ENCODE measurements around the gene ERC1.

The ERC1 gene

DNA sequence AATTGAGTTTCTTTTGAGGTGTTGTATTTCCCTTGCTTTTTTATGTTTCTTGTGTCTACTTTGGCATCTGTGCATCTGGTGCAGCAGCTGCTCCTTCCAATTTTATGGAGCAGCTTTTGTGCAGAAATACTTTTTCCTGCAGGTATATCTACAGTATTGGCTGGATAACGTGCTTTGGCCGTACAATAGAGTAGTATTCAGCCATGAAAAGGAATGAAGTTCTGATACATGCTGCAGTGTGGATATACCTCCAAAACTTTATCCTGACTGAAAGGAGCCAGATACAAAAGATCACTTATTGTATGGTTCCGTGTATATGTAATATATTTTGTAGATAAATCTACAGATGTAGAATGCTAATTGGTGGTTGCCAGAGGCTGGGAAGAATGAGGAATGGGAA is 74.6 kb downstream of the ERC1 start:
- Histone ChIP-seq H4K8ac (ENCODE audit: low read length) (no peak overlapping the region), H3K18ac (ENCODE audit: low read depth in 1 of 2, low read length in 2 of 2) (no peak overlapping the region), H2AK5ac (ENCODE audit: low read length, severe bottlenecking) (no peak overlapping the region), H3K9me3 (ENCODE audit: control insufficient read depth, low read length) (peaks cover 27% of the 10 kb centered on the region), H2BK12ac (ENCODE audit: low read length in 2 of 2) (no peak overlapping the region), H3K4me3 (ENCODE audit: insufficient read depth in 1 of 2, low read depth in 1 of 2, low read length in 2 of 2) (no peak overlapping the region), H3K4me2 (ENCODE audit: low read length, poor library complexity, severe bottlenecking) (no peak overlapping the region), H3K36me3 (ENCODE audit: control insufficient read depth in 1 of 2, insufficient read depth in 2 of 2, low read depth in 1 of 2, low read length in 2 of 2) (peaks cover 0 to 10% of the 10 kb centered on the region in 2 experiments), H4K91ac (ENCODE audit: low read length) (no peak overlapping the region), H2BK120ac (ENCODE audit: low read depth, low read length) (no peak overlapping the region), H3K9ac (ENCODE audit: low read length) (no peak overlapping the region), H3K27me3 (ENCODE audit: control insufficient read depth in 1 of 2, insufficient read depth in 1 of 2, low read length in 2 of 2) (no peaks in the 10 kb centered on the region), H2BK15ac (ENCODE audit: low read depth, poor library complexity, severe bottlenecking) (no peak overlapping the region), H3K4me1 (ENCODE audit: control insufficient read depth, insufficient read depth, low read depth, low read length) (no peaks in the 10 kb centered on the region), H3K23ac (ENCODE audit: low read length in 2 of 2) (no peak overlapping the region), H2BK5ac (ENCODE audit: low read depth, low read length, poor library complexity, severe bottlenecking) (no peak overlapping the region), H3K79me1 (replicated peaks; ENCODE audit: low read length, poor library complexity, severe bottlenecking) (peaks cover 26% of the 10 kb centered on the region), H3K27ac (ENCODE audit: low read length, poor library complexity, severe bottlenecking) (no peak overlapping the region), H2AFZ (ENCODE audit: low read depth, low read length) (no peak overlapping the region), H3K14ac (ENCODE audit: low read length in 2 of 2) (no peak overlapping the region), H3K4ac (ENCODE audit: low read depth in 1 of 2, low read length in 2 of 2) (no peak overlapping the region)
- DNase-seq = no peak
- 96% methylated on average over 3 of the region's 3 CpGs for WGBS

DNA sequence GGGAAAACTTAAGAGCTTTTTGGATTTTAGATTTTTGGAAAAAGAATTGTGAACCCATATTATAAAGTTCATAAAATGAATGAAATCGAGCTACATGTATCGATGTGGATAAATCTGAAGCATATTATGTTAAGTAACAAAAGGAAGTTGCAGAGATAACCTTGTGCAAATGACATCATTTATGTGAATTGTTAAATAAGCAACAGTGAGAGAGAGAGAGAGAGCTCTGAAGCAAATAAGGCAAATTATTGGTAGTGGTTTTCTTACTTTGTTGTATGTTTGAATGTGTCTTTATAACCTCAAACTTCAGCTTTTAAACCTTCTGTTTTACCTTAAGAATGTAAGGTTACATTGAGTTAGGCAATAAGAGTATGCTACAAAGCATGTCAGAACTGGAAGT is 78.8 kb downstream of the ERC1 start:
- DNase-seq = no peak
- peaks cover 16% of the 10 kb centered on the region for H3K79me1 ChIP-seq (replicated peaks; ENCODE audit: low read length, poor library complexity, severe bottlenecking)
- no peaks in the 10 kb centered on the region for H3K9me3 ChIP-seq (ENCODE audit: control insufficient read depth, low read length)
- peaks cover 0 to 4% of the 10 kb centered on the region in 2 experiments for H3K36me3 ChIP-seq (ENCODE audit: control insufficient read depth in 1 of 2, insufficient read depth in 2 of 2, low read depth in 1 of 2, low read length in 2 of 2)
- H2BK12ac ChIP-seq (ENCODE audit: low read length in 2 of 2) = no peak overlapping the region
- H3K4me1 ChIP-seq (ENCODE audit: control insufficient read depth, insufficient read depth, low read depth, low read length) = no peaks in the 10 kb centered on the region
- H2BK15ac ChIP-seq (ENCODE audit: low read depth, poor library complexity, severe bottlenecking) = no peak overlapping the region
- H4K8ac ChIP-seq (ENCODE audit: low read length) = no peak overlapping the region
- no peak overlapping the region for H2AK5ac ChIP-seq (ENCODE audit: low read length, severe bottlenecking)
- H3K27ac ChIP-seq (ENCODE audit: low read length, poor library complexity, severe bottlenecking) = no peak overlapping the region
- H2BK120ac ChIP-seq (ENCODE audit: low read depth, low read length) = no peak overlapping the region
- H3K27me3 ChIP-seq (ENCODE audit: control insufficient read depth in 1 of 2, insufficient read depth in 1 of 2, low read length in 2 of 2) = no peaks in the 10 kb centered on the region
- H3K23ac ChIP-seq (ENCODE audit: low read length in 2 of 2) = no peak overlapping the region
- no peak overlapping the region for H2AFZ ChIP-seq (ENCODE audit: low read depth, low read length)
- H3K4me3 ChIP-seq (ENCODE audit: insufficient read depth in 1 of 2, low read depth in 1 of 2, low read length in 2 of 2) = no peak overlapping the region
- H3K4ac ChIP-seq (ENCODE audit: low read depth in 1 of 2, low read length in 2 of 2) = no peak overlapping the region
- WGBS = 99% methylated on average over 2 of the region's 2 CpGs
- H2BK5ac ChIP-seq (ENCODE audit: low read depth, low read length, poor library complexity, severe bottlenecking) = no peak overlapping the region
- H3K9ac ChIP-seq (ENCODE audit: low read length) = no peak overlapping the region
- no peak overlapping the region for H3K14ac ChIP-seq (ENCODE audit: low read length in 2 of 2)
- H3K18ac ChIP-seq (ENCODE audit: low read depth in 1 of 2, low read length in 2 of 2) = no peak overlapping the region
- no peak overlapping the region for H4K91ac ChIP-seq (ENCODE audit: low read length)
- no peak overlapping the region for H3K4me2 ChIP-seq (ENCODE audit: low read length, poor library complexity, severe bottlenecking)

DNA sequence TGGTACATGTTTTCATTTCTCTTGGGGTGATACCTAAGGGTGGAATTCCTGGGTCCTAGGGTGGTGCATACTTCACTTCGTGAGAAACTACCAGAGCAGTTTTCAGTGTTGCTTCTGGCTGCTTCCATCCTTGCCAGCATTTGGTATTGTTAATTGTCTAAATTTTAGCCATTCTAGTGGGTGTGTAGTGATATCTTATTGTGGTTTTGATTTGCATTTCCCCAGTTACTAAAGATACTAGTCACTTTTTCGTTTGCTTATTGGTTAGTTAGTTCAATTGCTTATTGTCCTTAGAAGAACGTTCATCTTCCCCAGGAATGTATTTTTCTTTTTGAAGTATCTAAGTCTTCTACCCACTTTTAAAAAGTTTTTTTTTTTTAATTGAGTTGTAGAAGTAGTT is 80.2 kb downstream of the ERC1 start:
- Histone ChIP-seq H2BK120ac (ENCODE audit: low read depth, low read length) (no peak overlapping the region), H3K4me3 (ENCODE audit: insufficient read depth in 1 of 2, low read depth in 1 of 2, low read length in 2 of 2) (no peak overlapping the region), H2BK5ac (ENCODE audit: low read depth, low read length, poor library complexity, severe bottlenecking) (no peak overlapping the region), H3K4me1 (ENCODE audit: control insufficient read depth, insufficient read depth, low read depth, low read length) (no peaks in the 10 kb centered on the region), H3K36me3 (ENCODE audit: control insufficient read depth in 1 of 2, insufficient read depth in 2 of 2, low read depth in 1 of 2, low read length in 2 of 2) (peaks cover 0 to 4% of the 10 kb centered on the region in 2 experiments), H3K18ac (ENCODE audit: low read depth in 1 of 2, low read length in 2 of 2) (no peak overlapping the region), H4K91ac (ENCODE audit: low read length) (no peak overlapping the region), H3K9me3 (ENCODE audit: control insufficient read depth, low read length) (no peaks in the 10 kb centered on the region), H3K14ac (ENCODE audit: low read length in 2 of 2) (no peak overlapping the region), H4K8ac (ENCODE audit: low read length) (no peak overlapping the region), H2AK5ac (ENCODE audit: low read length, severe bottlenecking) (no peak overlapping the region), H3K27me3 (ENCODE audit: control insufficient read depth in 1 of 2, insufficient read depth in 1 of 2, low read length in 2 of 2) (no peaks in the 10 kb centered on the region), H3K4me2 (ENCODE audit: low read length, poor library complexity, severe bottlenecking) (no peak overlapping the region), H3K27ac (ENCODE audit: low read length, poor library complexity, severe bottlenecking) (no peak overlapping the region), H2BK12ac (ENCODE audit: low read length in 2 of 2) (no peak overlapping the region), H3K4ac (ENCODE audit: low read depth in 1 of 2, low read length in 2 of 2) (no peak overlapping the region), H3K23ac (ENCODE audit: low read length in 2 of 2) (no peak overlapping the region), H3K9ac (ENCODE audit: low read length) (no peak overlapping the region), H3K79me1 (replicated peaks; ENCODE audit: low read length, poor library complexity, severe bottlenecking) (peaks cover 21% of the 10 kb centered on the region), H2AFZ (ENCODE audit: low read depth, low read length) (no peak overlapping the region), H2BK15ac (ENCODE audit: low read depth, poor library complexity, severe bottlenecking) (no peak overlapping the region)
- 92% methylated on average over 1 of the region's 3 CpGs for WGBS
- DNase-seq = no peak

DNA sequence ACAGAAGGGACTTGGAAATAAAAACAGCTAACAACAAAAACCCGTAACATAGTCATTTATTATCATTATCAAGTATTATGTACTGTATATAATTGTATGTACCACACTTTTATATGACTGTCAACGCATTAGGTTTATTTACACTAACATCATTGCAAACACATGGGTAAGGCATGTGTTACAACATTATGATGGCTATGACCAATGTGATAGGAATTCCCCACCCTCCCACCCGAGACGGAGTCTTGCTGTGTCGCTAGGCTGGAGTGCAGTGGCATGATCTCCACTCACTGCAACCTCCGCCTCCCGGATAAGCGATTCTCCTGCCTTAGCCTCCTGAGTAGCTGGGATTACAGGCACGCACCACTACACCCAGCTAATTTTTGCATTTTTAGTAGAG is 82.6 kb downstream of the ERC1 start:
- no peak overlapping the region for H3K9ac ChIP-seq (ENCODE audit: low read length)
- H2AK5ac ChIP-seq (ENCODE audit: low read length, severe bottlenecking) = no peak overlapping the region
- no peak overlapping the region for H2BK5ac ChIP-seq (ENCODE audit: low read depth, low read length, poor library complexity, severe bottlenecking)
- no peak overlapping the region for H3K18ac ChIP-seq (ENCODE audit: low read depth in 1 of 2, low read length in 2 of 2)
- no peak overlapping the region for H3K4ac ChIP-seq (ENCODE audit: low read depth in 1 of 2, low read length in 2 of 2)
- no peak overlapping the region for H3K4me2 ChIP-seq (ENCODE audit: low read length, poor library complexity, severe bottlenecking)
- H4K8ac ChIP-seq (ENCODE audit: low read length) = no peak overlapping the region
- H3K23ac ChIP-seq (ENCODE audit: low read length in 2 of 2) = no peak overlapping the region
- no peaks in the 10 kb centered on the region for H3K9me3 ChIP-seq (ENCODE audit: control insufficient read depth, low read length)
- H2BK15ac ChIP-seq (ENCODE audit: low read depth, poor library complexity, severe bottlenecking) = no peak overlapping the region
- H3K4me3 ChIP-seq (ENCODE audit: insufficient read depth in 1 of 2, low read depth in 1 of 2, low read length in 2 of 2) = no peak overlapping the region
- 65% methylated on average over 7 of the region's 9 CpGs for WGBS
- no peaks in the 10 kb centered on the region for H3K27me3 ChIP-seq (ENCODE audit: control insufficient read depth in 1 of 2, insufficient read depth in 1 of 2, low read length in 2 of 2)
- H3K27ac ChIP-seq (ENCODE audit: low read length, poor library complexity, severe bottlenecking) = no peak overlapping the region
- no peak overlapping the region for H2BK12ac ChIP-seq (ENCODE audit: low read length in 2 of 2)
- no peak overlapping the region for H4K91ac ChIP-seq (ENCODE audit: low read length)
- H3K14ac ChIP-seq (ENCODE audit: low read length in 2 of 2) = no peak overlapping the region
- no peak overlapping the region for H2AFZ ChIP-seq (ENCODE audit: low read depth, low read length)
- peaks cover 18% of the 10 kb centered on the region for H3K79me1 ChIP-seq (replicated peaks; ENCODE audit: low read length, poor library complexity, severe bottlenecking)
- no peak for DNase-seq
- H2BK120ac ChIP-seq (ENCODE audit: low read depth, low read length) = no peak overlapping the region
- peaks cover 0 to 4% of the 10 kb centered on the region in 2 experiments for H3K36me3 ChIP-seq (ENCODE audit: control insufficient read depth in 1 of 2, insufficient read depth in 2 of 2, low read depth in 1 of 2, low read length in 2 of 2)
- peaks cover 1% of the 10 kb centered on the region for H3K4me1 ChIP-seq (ENCODE audit: control insufficient read depth, insufficient read depth, low read depth, low read length)

Measured in mesenchymal stem cell (in vitro differentiated cells and primary cell).